Measurements from ENCODE around the gene OR4C5. TPM values are rescaled to one million over a fixed set of nuclear protein-coding genes. Genes with fewer than 3 reads are reported as not detected.
"Not testable (repeated sequence)": the region's sequence is repeated elsewhere in the genome, so short reads cannot be mapped to it uniquely, and the experiment has no call there.

OR4C5 gene
- total RNA-seq, 1 donor from 2014 or later = not detected

DNA sequence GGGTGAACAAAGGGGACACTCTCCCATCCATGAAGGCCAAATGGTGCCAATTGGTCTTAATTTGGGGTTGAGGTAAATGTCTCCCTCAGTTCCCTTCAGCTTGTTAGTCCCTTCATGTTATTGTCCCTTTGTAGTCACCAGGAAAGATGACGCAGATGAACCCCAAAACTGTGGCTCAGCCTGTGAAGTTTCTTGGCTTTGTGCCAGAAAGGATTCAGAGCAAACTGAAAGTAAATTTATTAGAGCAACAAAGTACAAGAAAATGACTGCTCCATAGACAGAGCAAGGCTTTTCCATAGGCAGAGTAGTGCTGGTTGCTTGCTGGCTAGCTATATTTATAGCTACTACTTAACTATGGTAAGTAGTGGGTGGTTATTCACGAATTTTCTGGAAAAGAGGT, 24.8 kb downstream of the OR4C5 start:
- no peak overlapping the region for H3K4me3 Mint-ChIP-seq (ENCODE audit: low read depth)
- H3K27me3 Mint-ChIP-seq = no peaks in the 10 kb centered on the region
- H3K27ac Mint-ChIP-seq = no peak overlapping the region

GRCh38 chr11:48324620-48325019, 41.6 kb downstream of the OR4C5 start, which contains the start of gene OR4C3:
OR4C3 (plus strand) TSS chr11:48324920; CDS start chr11:48325022, 102 bp downstream.
- H3K27ac Mint-ChIP-seq; H3K4me1 Mint-ChIP-seq (ENCODE audit: low read depth); DNase-seq (ENCODE audit: low spot score, unreplicated experiment); H3K4me3 Mint-ChIP-seq (ENCODE audit: low read depth); H3K36me3 Mint-ChIP-seq (ENCODE audit: insufficient read depth); H3K27me3 Mint-ChIP-seq: not testable (repeated sequence)
- peaks cover 57% of the 10 kb centered on the region for H3K9me3 Mint-ChIP-seq (ENCODE audit: low read depth)

More for the DNA sequence above, 24.8 kb downstream of the OR4C5 start:
- H3K9me3 Mint-ChIP-seq (ENCODE audit: low read depth) = peaks cover 46% of the 10 kb centered on the region
- H3K36me3 Mint-ChIP-seq (ENCODE audit: insufficient read depth) = no peaks in the 10 kb centered on the region
- no peak for TF ChIP-seq CTCF (IDR thresholded peaks at IDR 0.05; ENCODE audit: unreplicated experiment)
- no peaks in the 10 kb centered on the region for H3K4me1 Mint-ChIP-seq (ENCODE audit: low read depth)
- no peak for DNase-seq (ENCODE audit: low spot score, unreplicated experiment)

DNA sequence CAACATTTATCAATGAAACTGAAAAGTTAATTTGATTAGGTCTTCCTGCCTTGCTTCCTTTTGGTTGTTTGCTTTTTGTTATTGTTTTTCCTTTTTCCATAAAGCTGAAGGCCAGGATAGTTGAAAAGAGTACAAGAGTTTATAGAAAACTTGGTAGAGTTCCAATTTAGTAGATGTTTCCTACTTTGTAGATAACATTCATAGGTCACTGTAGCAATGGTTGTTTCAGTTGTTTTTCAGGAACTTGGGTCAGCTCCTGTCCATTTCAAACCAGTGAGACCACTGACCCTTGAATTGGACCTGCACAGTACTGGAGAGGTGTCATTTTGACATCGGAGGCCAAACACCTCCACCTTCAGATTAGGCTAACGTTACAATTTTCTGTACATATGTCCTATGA, 46.5 kb downstream of the OR4C5 start:
- H3K36me3 Mint-ChIP-seq (ENCODE audit: insufficient read depth); H3K27me3 Mint-ChIP-seq; H3K27ac Mint-ChIP-seq; H3K4me1 Mint-ChIP-seq (ENCODE audit: low read depth); DNase-seq (ENCODE audit: low spot score, unreplicated experiment); H3K4me3 Mint-ChIP-seq (ENCODE audit: low read depth): not testable (repeated sequence)
- peaks cover 57% of the 10 kb centered on the region for H3K9me3 Mint-ChIP-seq (ENCODE audit: low read depth)

Other genes with a start within 250 kb of the OR4C5 start
- not detected in 2 replicates for gene OR4B1, start 149.7 kb downstream of the OR4C5 start, total RNA-seq
- gene OR4X2, start 121.4 kb downstream of the OR4C5 start, total RNA-seq = not detected in 2 replicates
- gene OR4X1, start 102.6 kb downstream of the OR4C5 start, total RNA-seq = not detected in 2 replicates
- gene OR4S1, start 60.2 kb downstream of the OR4C5 start, total RNA-seq = not detected in 2 replicates
- not detected in 2 replicates for gene OR4C3, start 41.5 kb downstream of the OR4C5 start, total RNA-seq
- not detected in 2 replicates for gene OR4A47, start 122.3 kb upstream of the OR4C5 start, total RNA-seq

Data from progenitor cell of endocrine pancreas (in vitro differentiated cells).